ENCODE measurements around the gene PTPN9.
"Not testable (repeated sequence)": the region's sequence is repeated elsewhere in the genome, so short reads cannot be mapped to it uniquely, and the experiment has no call there.

Gene PTPN9

DNA sequence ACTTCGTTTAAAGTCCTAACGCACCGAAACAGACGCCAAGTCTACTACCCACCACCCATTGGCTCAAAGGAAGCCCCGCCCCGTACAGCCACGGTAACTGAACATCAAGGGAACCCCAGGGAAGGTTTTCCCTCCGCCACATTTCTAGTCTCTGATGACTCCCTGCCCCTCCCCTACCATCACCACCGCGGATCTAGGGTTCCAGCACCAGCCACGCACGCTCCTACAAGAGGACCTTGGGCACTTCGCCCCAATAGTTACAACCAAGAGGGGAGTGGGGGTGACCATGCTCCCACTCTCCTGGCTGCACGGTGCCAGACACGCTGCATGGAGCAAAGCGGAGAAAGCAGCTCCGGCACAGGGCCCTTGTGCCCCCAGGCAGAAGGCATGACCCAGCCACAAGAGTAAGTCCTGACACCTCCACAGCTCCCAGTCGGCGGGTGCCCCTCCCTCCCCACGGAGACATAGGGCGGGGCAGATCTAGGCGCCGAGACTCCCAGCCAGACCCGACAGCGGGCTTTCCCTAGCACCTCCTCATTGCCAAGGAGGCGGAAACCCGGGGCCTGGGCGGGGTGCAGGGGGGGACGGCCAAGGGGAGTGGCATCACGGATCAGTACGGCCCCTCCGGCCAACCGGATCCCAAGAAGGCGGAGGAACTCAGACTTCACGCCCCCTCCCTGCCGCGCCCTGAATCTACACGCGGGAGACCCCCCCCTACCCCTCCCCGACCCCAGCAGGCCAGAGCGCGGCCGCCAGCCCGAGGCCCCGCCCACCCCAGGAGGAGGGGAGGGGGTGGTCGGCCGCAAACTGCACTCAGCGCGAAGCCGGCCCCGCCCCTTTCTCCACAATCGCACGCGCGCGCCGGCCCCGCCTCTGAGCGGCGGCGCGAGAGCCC is 128.6 kb downstream of the PTPN9 start:
- TF ChIP-seq, protein P1, sequence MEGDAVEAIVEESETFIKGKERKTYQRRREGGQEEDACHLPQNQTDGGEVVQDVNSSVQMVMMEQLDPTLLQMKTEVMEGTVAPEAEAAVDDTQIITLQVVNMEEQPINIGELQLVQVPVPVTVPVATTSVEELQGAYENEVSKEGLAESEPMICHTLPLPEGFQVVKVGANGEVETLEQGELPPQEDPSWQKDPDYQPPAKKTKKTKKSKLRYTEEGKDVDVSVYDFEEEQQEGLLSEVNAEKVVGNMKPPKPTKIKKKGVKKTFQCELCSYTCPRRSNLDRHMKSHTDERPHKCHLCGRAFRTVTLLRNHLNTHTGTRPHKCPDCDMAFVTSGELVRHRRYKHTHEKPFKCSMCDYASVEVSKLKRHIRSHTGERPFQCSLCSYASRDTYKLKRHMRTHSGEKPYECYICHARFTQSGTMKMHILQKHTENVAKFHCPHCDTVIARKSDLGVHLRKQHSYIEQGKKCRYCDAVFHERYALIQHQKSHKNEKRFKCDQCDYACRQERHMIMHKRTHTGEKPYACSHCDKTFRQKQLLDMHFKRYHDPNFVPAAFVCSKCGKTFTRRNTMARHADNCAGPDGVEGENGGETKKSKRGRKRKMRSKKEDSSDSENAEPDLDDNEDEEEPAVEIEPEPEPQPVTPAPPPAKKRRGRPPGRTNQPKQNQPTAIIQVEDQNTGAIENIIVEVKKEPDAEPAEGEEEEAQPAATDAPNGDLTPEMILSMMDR (IDR thresholded peaks at IDR 0.05; ENCODE audit: low read depth, low read length, missing control alignments), result no peak
- in situ Hi-C loops (cut with HindIII; ENCODE audit: low sequenced_read_pairs), result loop anchor here (25.0 kb wide), 1 partner anchor 187 kb away; the partner anchor contains the start of genes IMP3, SNUPN and SNX33
- peak overlapping the region; percentile 87 for H3K4me3 ChIP-seq (ENCODE audit: low read depth, low read length)
- DNase-seq (ENCODE audit: low read depth), result peak; percentile 94

DNA sequence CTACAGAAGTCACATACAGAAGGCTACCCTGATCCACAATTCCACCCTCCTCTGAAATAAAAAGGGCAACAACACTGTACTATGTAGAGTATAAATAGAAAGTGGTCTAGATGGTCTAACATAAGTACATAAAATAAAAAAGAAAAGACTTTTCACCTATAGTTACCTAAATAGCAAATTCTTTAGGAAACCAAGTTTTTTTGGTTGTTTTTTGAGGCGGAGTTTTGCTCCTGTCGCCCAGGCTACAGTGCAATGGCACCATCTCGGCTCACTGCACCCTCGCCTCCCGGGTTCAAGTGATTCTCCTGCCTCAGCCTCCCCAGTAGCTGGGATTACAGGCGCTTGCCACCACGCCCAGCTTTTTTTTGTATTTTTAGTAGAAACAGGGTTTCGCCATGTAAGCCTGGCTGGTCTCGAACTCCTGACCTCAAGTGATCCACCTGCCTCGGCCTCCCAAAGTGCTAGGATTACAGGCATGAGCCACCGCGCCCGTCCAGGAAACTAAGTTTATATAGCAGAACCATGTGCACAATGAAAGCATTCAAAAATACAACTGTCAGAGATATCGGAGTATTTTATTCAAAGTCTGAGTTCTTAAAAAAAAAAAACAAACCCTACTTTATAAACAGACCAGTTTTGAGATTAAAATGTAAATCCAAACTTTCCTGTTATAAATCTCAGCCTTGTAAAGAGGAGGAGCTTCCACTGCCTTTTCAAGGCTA is 129.4 kb downstream of the PTPN9 start:
- DNase-seq (ENCODE audit: low read depth), result no peak
- H3K4me3 ChIP-seq (ENCODE audit: low read depth, low read length), result peak overlapping the region; percentile 87
- in situ Hi-C loops (cut with HindIII; ENCODE audit: low sequenced_read_pairs), result loop anchor here (25.0 kb wide), 1 partner anchor 188 kb away; the partner anchor contains the start of genes IMP3, SNUPN and SNX33
- TF ChIP-seq, protein P1 (IDR thresholded peaks at IDR 0.05; ENCODE audit: low read depth, low read length, missing control alignments), result no peak

DNA sequence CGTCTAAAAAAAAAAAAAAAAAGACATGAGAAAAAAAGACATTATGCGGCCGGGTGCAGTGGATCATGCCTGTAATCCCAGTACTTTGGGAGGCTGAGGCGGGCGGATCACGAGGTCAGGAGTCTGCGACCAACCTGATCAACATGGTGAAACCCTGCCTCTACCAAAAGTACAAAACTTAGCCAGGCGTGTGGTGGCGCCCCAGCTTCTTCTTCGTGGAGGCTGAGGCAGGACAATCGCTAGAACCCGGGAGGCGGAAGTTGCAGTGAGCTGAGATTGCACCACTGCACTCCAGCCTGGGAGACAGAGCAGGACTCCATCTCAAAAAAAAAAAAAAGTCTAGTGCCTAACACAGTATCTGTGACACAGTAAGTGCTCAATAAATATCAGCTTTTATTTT is 130.9 kb downstream of the PTPN9 start:
- H3K4me3 ChIP-seq (ENCODE audit: low read depth, low read length); in situ Hi-C loops (cut with HindIII; ENCODE audit: low sequenced_read_pairs); DNase-seq (ENCODE audit: low read depth): not testable (repeated sequence)

DNA sequence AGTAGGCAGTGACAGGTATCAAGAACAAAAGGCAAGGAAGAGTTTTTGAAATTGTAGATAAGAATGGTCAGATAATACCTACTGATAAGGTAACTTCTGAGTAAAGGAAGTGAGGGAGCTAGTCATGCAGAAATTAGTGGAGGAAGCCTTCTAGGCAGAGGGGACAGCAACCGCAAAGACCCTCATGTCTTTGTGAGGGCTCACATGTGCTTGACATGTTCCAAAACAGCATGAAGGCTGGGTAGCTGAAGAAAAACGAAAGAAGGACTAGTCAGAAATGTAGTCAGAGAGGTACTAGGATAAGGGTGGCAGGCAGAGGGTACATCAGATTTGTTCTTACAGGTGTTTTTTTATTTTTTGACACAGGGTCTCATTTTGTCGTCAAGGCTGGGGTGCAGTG is 133.0 kb downstream of the PTPN9 start:
- no peak overlapping the region for H3K4me3 ChIP-seq (ENCODE audit: low read depth, low read length)
- DNase-seq (ENCODE audit: low read depth), result no peak
- in situ Hi-C loops (cut with HindIII; ENCODE audit: low sequenced_read_pairs), result no loop called here
- TF ChIP-seq, protein P1 (IDR thresholded peaks at IDR 0.05; ENCODE audit: low read depth, low read length, missing control alignments), result no peak

DNA sequence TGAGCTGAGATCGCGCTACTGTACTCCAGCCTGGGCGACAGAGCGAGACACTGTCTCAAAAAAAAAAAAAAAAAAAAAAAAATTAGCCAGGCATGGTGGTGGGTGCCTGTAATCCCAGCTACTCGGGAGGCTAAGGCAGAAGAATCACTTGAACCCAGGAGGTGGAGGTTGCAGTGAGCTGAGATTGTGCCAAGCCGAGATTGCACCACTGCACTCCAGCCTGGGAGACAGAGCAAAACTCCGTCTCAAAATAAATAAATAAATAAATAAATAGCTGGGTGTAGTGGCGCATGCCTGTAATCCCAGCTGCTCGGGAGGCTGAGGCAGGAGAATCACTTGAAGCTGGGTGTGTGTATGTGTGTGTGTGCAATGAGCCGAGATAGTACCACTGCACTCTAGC is 133.8 kb downstream of the PTPN9 start:
- DNase-seq (ENCODE audit: low read depth); in situ Hi-C loops (cut with HindIII; ENCODE audit: low sequenced_read_pairs); H3K4me3 ChIP-seq (ENCODE audit: low read depth, low read length): not testable (repeated sequence)

DNA sequence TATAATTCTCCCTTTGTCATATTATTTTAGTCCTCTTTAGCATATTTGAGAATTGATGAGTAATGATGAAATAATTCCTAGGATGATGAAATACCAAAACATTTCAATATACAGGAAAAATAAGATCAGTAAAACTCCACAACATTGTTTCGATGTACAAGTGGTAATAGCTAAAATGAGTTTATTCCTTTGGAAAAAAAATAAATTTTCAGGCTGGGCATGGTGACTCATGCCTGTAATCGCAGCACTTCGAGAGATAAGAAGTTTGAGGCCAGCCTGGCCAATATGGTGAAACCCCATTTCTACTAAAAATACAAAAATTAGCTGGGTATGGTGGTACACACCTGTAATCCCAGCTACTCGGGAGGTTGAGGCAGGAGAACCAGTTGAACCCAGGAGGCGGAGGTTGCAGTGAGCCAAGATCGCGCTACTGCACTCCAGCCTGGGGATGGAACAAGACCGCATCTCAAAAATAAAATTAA is 135.1 kb downstream of the PTPN9 start:
- H3K4me3 ChIP-seq (ENCODE audit: low read depth, low read length); in situ Hi-C loops (cut with HindIII; ENCODE audit: low sequenced_read_pairs); DNase-seq (ENCODE audit: low read depth): not testable (repeated sequence)

DNA sequence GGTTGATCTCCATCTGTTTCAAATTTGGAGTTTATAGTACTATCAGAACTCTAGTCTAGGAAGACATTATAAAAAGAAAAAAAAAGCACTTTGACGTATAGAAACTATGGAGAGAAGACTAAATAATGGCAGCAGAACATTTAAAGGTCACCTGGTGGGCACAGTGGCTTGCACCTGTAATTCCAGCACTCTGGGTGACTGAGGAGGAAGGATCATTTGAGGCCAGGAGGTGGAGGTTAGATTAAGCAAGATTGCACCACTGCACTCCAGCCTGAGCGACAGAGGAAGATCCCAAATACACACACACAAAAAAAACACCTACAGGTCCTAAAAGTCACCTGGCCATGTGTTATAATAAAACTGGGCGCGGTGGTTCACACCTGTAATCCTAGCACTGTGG is 141.4 kb downstream of the PTPN9 start:
- no peak for DNase-seq (ENCODE audit: low read depth)
- in situ Hi-C loops (cut with HindIII; ENCODE audit: low sequenced_read_pairs), result no loop called here
- TF ChIP-seq, protein P1 (IDR thresholded peaks at IDR 0.05; ENCODE audit: low read depth, low read length, missing control alignments), result no peak

DNA sequence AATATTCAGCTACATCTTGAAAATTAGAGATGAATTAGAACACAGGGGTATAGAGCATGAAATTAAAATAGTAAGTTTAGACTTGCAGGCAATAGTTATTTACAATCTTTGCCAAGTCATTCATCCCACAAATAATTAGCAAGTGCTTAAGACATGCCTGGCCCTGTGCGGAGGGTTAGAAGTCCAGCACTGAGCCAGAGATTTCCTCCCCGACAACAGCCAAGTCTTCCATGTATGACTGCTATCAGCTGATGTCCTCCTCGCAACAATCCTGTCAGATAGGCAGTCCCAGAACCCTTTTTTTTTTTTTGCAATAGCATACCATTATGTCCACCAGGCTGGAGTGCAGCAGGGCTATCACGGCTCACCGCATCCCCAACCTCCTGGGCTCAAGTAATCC is 142.2 kb downstream of the PTPN9 start:
- in situ Hi-C loops (cut with HindIII; ENCODE audit: low sequenced_read_pairs), result no loop called here
- H3K4me3 ChIP-seq (ENCODE audit: low read depth, low read length), result no peak overlapping the region
- no peak for DNase-seq (ENCODE audit: low read depth)
- TF ChIP-seq, protein P1 (IDR thresholded peaks at IDR 0.05; ENCODE audit: low read depth, low read length, missing control alignments), result no peak

More for the DNA sequence above, 141.4 kb downstream of the PTPN9 start:
- H3K4me3 ChIP-seq (ENCODE audit: low read depth, low read length), result no peak overlapping the region
